Measurements from ENCODE around the gene PRR9. TPM values are rescaled to one million over a fixed set of nuclear protein-coding genes. Genes with fewer than 3 reads are reported as not detected.

PRR9 gene, protein sequence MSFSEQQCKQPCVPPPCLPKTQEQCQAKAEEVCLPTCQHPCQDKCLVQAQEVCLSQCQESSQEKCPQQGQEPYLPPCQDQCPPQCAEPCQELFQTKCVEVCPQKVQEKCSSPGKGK
- not detected in 2 replicates for total RNA-seq (ENCODE audit: low replicate concordance)

- H2AFZ ChIP-seq (replicated peaks), result no peak within 1 kb of the TSS
- no peaks in the 10 kb centered on the region for H3K36me3 ChIP-seq
- H3K9me3 ChIP-seq (ENCODE audit: low read depth), result no peaks in the 10 kb centered on the region
- H3K36me3 Mint-ChIP-seq, result no peaks in the 10 kb centered on the region
- H3K79me2 ChIP-seq (ENCODE audit: low read depth), result no peaks in the 10 kb centered on the region
- H3K27ac ChIP-seq, result no peak within 1 kb of the TSS
- H3K27ac Mint-ChIP-seq, result no peak within 1 kb of the TSS
- H3K4me1 Mint-ChIP-seq, result no peaks in the 10 kb centered on the region
- H3K27me3 ChIP-seq, result no peaks in the 10 kb centered on the region
- no peaks in the 10 kb centered on the region for H3F3A ChIP-seq (ENCODE audit: low read depth)
- H4K20me1 ChIP-seq (ENCODE audit: low read depth), result no peaks in the 10 kb centered on the region
- no peak within 1 kb of the TSS for H3K9ac ChIP-seq
- DNase-seq (ENCODE audit: low spot score), result no peak
- H3K9me3 Mint-ChIP-seq, result no peaks in the 10 kb centered on the region
- H3K4me2 ChIP-seq, result no peak within 1 kb of the TSS
- TF ChIP-seq EZH2 (IDR thresholded peaks at IDR 0.05) (no peak), CTCF (IDR thresholded peaks at IDR 0.05) (no peak), EZH2phosphoT487 (IDR thresholded peaks at IDR 0.05) (no peak)
- peaks cover 10% of the 10 kb centered on the region for H3K27me3 Mint-ChIP-seq (ENCODE audit: insufficient read depth, low read depth)
- no peaks in the 10 kb centered on the region for H3K4me1 ChIP-seq
- H3K4me3 Mint-ChIP-seq, result no peak within 1 kb of the TSS
- H3K4me3 ChIP-seq, result no peak within 1 kb of the TSS
These were observed at the start of gene PRR9 for GRCh38 chr1:153217212-153217611. PRR9 (plus strand) TSS chr1:153217584; CDS start chr1:153218145, 561 bp downstream.

- Mint-ChIP-seq H3K27ac (no peak overlapping the region), H3K4me3 (no peak overlapping the region), H3K9me3 (peaks cover 5% of the 10 kb centered on the region), H3K27me3 (ENCODE audit: insufficient read depth, low read depth) (peaks cover 9% of the 10 kb centered on the region), H3K4me1 (no peaks in the 10 kb centered on the region), H3K36me3 (no peaks in the 10 kb centered on the region)
- DNase-seq (ENCODE audit: low spot score), result no peak
- no peaks in the 10 kb centered on the region for H3K36me3 ChIP-seq
- H4K20me1 ChIP-seq (ENCODE audit: low read depth), result no peaks in the 10 kb centered on the region
- H2AFZ ChIP-seq (replicated peaks), result no peak overlapping the region
- no peak overlapping the region for H3K27ac ChIP-seq
- no peaks in the 10 kb centered on the region for H3K4me1 ChIP-seq
- no peaks in the 10 kb centered on the region for H3K27me3 ChIP-seq
- H3F3A ChIP-seq (ENCODE audit: low read depth), result no peaks in the 10 kb centered on the region
- H3K4me2 ChIP-seq, result no peak overlapping the region
- no peaks in the 10 kb centered on the region for H3K79me2 ChIP-seq (ENCODE audit: low read depth)
- H3K4me3 ChIP-seq, result no peak overlapping the region
- H3K9ac ChIP-seq, result no peak overlapping the region
- TF ChIP-seq EZH2 (IDR thresholded peaks at IDR 0.05), result no peak
- H3K9me3 ChIP-seq (ENCODE audit: low read depth), result peaks cover 6% of the 10 kb centered on the region
These were observed 48.7 kb upstream of the PRR9 start for GRCh38 chr1:153168686-153169085.

GRCh38 chr1:153174624-153175023 is 42.8 kb upstream of the PRR9 start:
- DNase-seq (ENCODE audit: low spot score), result no peak
- no peaks in the 10 kb centered on the region for H3F3A ChIP-seq (ENCODE audit: low read depth)
- H3K27ac ChIP-seq, result no peak overlapping the region
- no peaks in the 10 kb centered on the region for H3K27me3 Mint-ChIP-seq (ENCODE audit: insufficient read depth, low read depth)
- no peaks in the 10 kb centered on the region for H4K20me1 ChIP-seq (ENCODE audit: low read depth)
- H3K4me1 Mint-ChIP-seq, result no peaks in the 10 kb centered on the region
- TF ChIP-seq CTCF (IDR thresholded peaks at IDR 0.05) (no peak), EZH2 (IDR thresholded peaks at IDR 0.05) (no peak), EZH2phosphoT487 (IDR thresholded peaks at IDR 0.05) (no peak)
- H3K79me2 ChIP-seq (ENCODE audit: low read depth), result no peaks in the 10 kb centered on the region
- no peak overlapping the region for H3K27ac Mint-ChIP-seq
- no peak overlapping the region for H3K4me3 ChIP-seq
- no peaks in the 10 kb centered on the region for H3K4me1 ChIP-seq
- H3K4me3 Mint-ChIP-seq, result no peak overlapping the region
- H3K9ac ChIP-seq, result no peak overlapping the region
- peaks cover 16% of the 10 kb centered on the region for H3K9me3 ChIP-seq (ENCODE audit: low read depth)
- H3K4me2 ChIP-seq, result no peak overlapping the region
- H3K9me3 Mint-ChIP-seq, result no peaks in the 10 kb centered on the region
- H3K36me3 Mint-ChIP-seq, result no peaks in the 10 kb centered on the region
- no peak overlapping the region for H2AFZ ChIP-seq (replicated peaks)
- H3K27me3 ChIP-seq, result no peaks in the 10 kb centered on the region
- H3K36me3 ChIP-seq, result no peaks in the 10 kb centered on the region

GRCh38 chr1:153178922-153179321 is 38.5 kb upstream of the PRR9 start:
- no peak for DNase-seq (ENCODE audit: low spot score)
- Mint-ChIP-seq H3K4me3 (no peak overlapping the region), H3K27me3 (ENCODE audit: insufficient read depth, low read depth) (no peaks in the 10 kb centered on the region), H3K9me3 (no peaks in the 10 kb centered on the region), H3K4me1 (no peaks in the 10 kb centered on the region), H3K27ac (no peak overlapping the region), H3K36me3 (no peaks in the 10 kb centered on the region)
- Histone ChIP-seq H3K27me3 (no peaks in the 10 kb centered on the region), H3K27ac (no peak overlapping the region), H3K4me1 (no peaks in the 10 kb centered on the region), H3F3A (ENCODE audit: low read depth) (no peaks in the 10 kb centered on the region), H3K4me2 (no peak overlapping the region), H3K36me3 (no peaks in the 10 kb centered on the region), H2AFZ (replicated peaks) (no peak overlapping the region), H3K79me2 (ENCODE audit: low read depth) (no peaks in the 10 kb centered on the region), H4K20me1 (ENCODE audit: low read depth) (no peaks in the 10 kb centered on the region), H3K4me3 (no peak overlapping the region), H3K9ac (no peak overlapping the region), H3K9me3 (ENCODE audit: low read depth) (peaks cover 22% of the 10 kb centered on the region)
- TF ChIP-seq EZH2phosphoT487 (IDR thresholded peaks at IDR 0.05), result no peak
- no peak for TF ChIP-seq CTCF (IDR thresholded peaks at IDR 0.05)
- no peak for TF ChIP-seq EZH2 (IDR thresholded peaks at IDR 0.05)
